ENCODE measurements around the gene TMEM201.
A peak's percentile ranks its signal among the peaks of the same experiment; 100 is the strongest.

TMEM201 gene

GRCh38 chr1:9643351-9644256, 54.9 kb downstream of the TMEM201 start:
- no peaks in the 10 kb centered on the region for H3K9me3 Mint-ChIP-seq
- peak overlapping the region; percentile 30 for H3K4me3 Mint-ChIP-seq
- H3K27me3 Mint-ChIP-seq, result no peaks in the 10 kb centered on the region
- H3K4me1 Mint-ChIP-seq (ENCODE audit: low read depth), result peaks cover 82% of the 10 kb centered on the region
- peaks cover 29% of the 10 kb centered on the region for H3K36me3 Mint-ChIP-seq (ENCODE audit: low read depth)
- peak overlapping the region; percentile 68 for H3K27ac Mint-ChIP-seq

DNA sequence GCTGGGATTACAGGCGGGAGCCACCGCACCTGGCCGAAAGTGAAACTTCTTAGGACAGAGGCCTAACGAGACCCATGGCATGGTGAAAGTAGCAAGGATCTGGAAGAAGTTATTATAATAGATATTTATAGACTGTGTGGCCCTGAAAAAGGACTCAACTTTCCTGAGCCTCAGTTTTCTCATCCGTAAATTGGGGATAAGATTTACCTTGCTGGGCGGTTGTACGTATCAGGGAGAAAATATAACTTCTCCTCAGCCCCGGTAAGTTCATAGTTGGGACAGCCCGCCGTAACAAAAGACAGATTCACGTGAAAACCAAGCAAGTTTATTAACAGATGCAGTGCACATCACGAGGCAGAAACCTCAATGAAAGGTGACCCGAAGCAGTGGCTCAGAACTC, 57.3 kb downstream of the TMEM201 start:
- Mint-ChIP-seq H3K4me3 (no peak overlapping the region), H3K4me1 (ENCODE audit: low read depth) (peaks cover 70% of the 10 kb centered on the region), H3K27ac (peak overlapping the region; percentile 45), H3K27me3 (no peaks in the 10 kb centered on the region), H3K36me3 (ENCODE audit: low read depth) (peaks cover 14% of the 10 kb centered on the region), H3K9me3 (no peaks in the 10 kb centered on the region)

GRCh38 chr1:9648171-9648570, 59.5 kb downstream of the TMEM201 start:
- Mint-ChIP-seq H3K4me3 (no peak overlapping the region), H3K36me3 (ENCODE audit: low read depth) (peaks cover 8% of the 10 kb centered on the region), H3K9me3 (no peaks in the 10 kb centered on the region), H3K27ac (no peak overlapping the region), H3K27me3 (no peaks in the 10 kb centered on the region), H3K4me1 (ENCODE audit: low read depth) (peaks cover 61% of the 10 kb centered on the region)

GRCh38 chr1:9649769-9650168, 61.1 kb downstream of the TMEM201 start:
- H3K4me1 Mint-ChIP-seq (ENCODE audit: low read depth), result peaks cover 61% of the 10 kb centered on the region
- H3K4me3 Mint-ChIP-seq, result no peak overlapping the region
- no peaks in the 10 kb centered on the region for H3K9me3 Mint-ChIP-seq
- no peak overlapping the region for H3K27ac Mint-ChIP-seq
- H3K36me3 Mint-ChIP-seq (ENCODE audit: low read depth), result peaks cover 15% of the 10 kb centered on the region
- H3K27me3 Mint-ChIP-seq, result no peaks in the 10 kb centered on the region

GRCh38 chr1:9651220-9651564, 62.5 kb downstream of the TMEM201 start:
- H3K4me1 Mint-ChIP-seq (ENCODE audit: low read depth), result peaks cover 63% of the 10 kb centered on the region
- H3K9me3 Mint-ChIP-seq, result no peaks in the 10 kb centered on the region

DNA sequence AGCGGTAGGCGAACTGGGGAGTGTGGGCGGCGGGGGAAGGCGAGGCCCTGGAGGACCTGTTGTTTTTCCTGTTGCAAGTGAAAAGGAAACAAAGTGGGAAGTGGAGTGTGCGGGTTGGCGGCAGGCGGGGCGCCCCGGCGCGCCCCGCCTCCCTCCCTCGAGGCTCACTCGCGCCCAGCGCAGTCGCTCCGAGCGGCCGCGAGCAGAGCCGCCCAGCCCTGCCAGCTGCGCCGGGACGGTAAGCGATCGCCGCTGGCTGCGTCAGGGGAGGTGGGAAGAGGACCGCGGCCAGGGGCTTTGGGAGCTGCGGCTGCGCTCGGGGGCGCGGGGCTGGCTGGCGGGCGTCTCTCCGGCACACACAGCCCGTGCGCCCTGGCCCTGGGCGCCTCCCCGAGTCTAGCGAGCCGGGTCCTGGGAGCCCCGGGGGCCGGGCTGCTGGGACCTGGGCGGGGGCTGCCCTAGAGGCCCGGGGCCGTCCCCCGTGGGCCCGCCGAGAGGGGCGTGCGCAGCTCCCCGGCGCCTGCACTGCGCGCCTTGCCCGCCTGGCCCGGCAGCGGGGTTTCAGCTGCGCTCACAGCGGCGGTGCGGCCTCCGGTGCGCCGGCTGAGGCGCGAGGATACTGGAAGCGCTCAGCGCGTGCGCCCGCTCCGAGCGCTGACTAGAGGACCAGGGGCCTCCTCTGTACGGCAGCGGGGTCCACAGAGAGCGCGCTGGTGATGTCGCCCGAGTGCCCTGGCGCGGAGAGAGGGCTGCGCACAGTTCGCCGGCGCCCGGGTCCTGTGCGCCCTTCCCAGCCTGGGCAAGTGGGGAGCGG, 63.1 kb downstream of the TMEM201 start, which contains the start of gene PIK3CD:
Gene PIK3CD (plus strand): TSS at position 167 of the 814 bp plus-strand sequence. CDS start 58,725 bp downstream, outside the sequence.
- Mint-ChIP-seq H3K4me3 (peak within 1 kb of the TSS; percentile 94), H3K27ac (peak within 1 kb of the TSS; percentile 99), H3K27me3 (no peaks in the 10 kb centered on the region), H3K36me3 (ENCODE audit: low read depth) (peaks cover 15% of the 10 kb centered on the region), H3K9me3 (no peaks in the 10 kb centered on the region), H3K4me1 (ENCODE audit: low read depth) (peaks cover 64% of the 10 kb centered on the region)

More at GRCh38 chr1:9651220-9651564, 62.5 kb downstream of the TMEM201 start:
- Mint-ChIP-seq H3K27ac (peak overlapping the region; percentile 97), H3K36me3 (ENCODE audit: low read depth) (peaks cover 15% of the 10 kb centered on the region), H3K27me3 (no peaks in the 10 kb centered on the region), H3K4me3 (peak overlapping the region; percentile 93)

DNA sequence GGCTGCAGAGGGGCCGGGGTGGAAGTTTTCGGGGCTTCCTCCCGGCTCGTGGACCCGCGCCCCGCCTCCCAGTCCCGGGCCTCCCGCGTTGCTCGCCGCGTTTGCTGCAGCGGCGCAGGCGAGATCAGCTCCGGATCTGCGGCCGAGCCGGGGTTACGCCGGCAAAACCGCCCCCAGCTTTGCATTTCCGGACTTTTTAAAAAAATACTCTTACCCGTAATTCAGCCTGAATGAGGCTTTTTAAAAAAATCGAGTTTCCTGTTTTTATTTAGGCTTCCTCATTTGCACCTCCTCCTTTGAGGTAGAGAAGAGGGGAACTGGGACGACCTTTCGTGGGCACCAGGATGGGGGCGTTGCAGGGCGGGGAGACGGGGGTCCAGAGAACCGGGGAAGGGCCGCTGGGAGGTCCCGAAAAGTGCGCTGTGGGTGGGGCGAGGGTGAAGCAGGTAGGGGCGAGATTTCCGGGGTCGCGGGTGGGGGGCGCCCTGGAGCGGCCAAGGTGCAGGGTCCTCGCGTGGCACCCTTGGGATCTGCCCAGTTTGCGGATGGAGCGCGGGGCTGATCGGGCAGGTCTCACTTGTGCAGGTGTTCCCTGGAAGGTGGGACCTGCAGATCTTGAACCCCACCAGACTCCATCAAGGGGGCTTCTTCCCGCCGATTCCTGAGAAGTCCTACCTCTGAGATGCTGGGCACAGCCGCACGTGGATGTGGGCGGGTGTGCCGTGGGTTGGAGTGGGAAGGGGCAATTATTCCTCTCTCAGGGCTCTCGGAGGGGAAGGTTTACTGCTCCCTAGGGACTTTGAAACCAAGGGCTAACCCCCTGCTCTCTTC, 63.9 kb downstream of the TMEM201 start:
- H3K4me1 Mint-ChIP-seq (ENCODE audit: low read depth), result peaks cover 68% of the 10 kb centered on the region
- no peaks in the 10 kb centered on the region for H3K9me3 Mint-ChIP-seq
- peak overlapping the region; percentile 94 for H3K4me3 Mint-ChIP-seq
- H3K27me3 Mint-ChIP-seq, result no peaks in the 10 kb centered on the region
- H3K36me3 Mint-ChIP-seq (ENCODE audit: low read depth), result peaks cover 19% of the 10 kb centered on the region
- peak overlapping the region; percentile 99 for H3K27ac Mint-ChIP-seq

DNA sequence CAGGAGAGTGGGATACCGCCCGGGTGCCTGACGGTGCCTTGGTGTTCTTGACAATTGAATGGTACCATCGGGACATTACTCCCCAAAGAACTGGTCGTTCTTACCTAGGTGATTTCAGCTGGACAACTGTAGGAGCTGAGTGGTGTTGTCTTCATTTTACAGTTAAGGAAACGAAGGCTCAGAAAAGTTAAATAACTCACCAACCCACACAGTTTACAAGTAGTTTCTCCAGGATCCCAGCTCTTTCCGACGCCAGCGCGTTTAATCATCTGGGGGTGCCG, 64.4 kb downstream of the TMEM201 start:
- Mint-ChIP-seq H3K36me3 (ENCODE audit: low read depth) (peaks cover 19% of the 10 kb centered on the region), H3K4me3 (peak overlapping the region; percentile 94)

GRCh38 chr1:9653491-9654050, 64.9 kb downstream of the TMEM201 start:
- peaks cover 70% of the 10 kb centered on the region for H3K4me1 Mint-ChIP-seq (ENCODE audit: low read depth)
- peaks cover 19% of the 10 kb centered on the region for H3K36me3 Mint-ChIP-seq (ENCODE audit: low read depth)
- peak overlapping the region; percentile 99 for H3K27ac Mint-ChIP-seq
- no peaks in the 10 kb centered on the region for H3K9me3 Mint-ChIP-seq
- no peaks in the 10 kb centered on the region for H3K27me3 Mint-ChIP-seq
- peak overlapping the region; percentile 94 for H3K4me3 Mint-ChIP-seq

More for the DNA sequence above, 64.4 kb downstream of the TMEM201 start:
- peaks cover 68% of the 10 kb centered on the region for H3K4me1 Mint-ChIP-seq (ENCODE audit: low read depth)
- peak overlapping the region; percentile 99 for H3K27ac Mint-ChIP-seq
- H3K9me3 Mint-ChIP-seq, result no peaks in the 10 kb centered on the region
- no peaks in the 10 kb centered on the region for H3K27me3 Mint-ChIP-seq

DNA sequence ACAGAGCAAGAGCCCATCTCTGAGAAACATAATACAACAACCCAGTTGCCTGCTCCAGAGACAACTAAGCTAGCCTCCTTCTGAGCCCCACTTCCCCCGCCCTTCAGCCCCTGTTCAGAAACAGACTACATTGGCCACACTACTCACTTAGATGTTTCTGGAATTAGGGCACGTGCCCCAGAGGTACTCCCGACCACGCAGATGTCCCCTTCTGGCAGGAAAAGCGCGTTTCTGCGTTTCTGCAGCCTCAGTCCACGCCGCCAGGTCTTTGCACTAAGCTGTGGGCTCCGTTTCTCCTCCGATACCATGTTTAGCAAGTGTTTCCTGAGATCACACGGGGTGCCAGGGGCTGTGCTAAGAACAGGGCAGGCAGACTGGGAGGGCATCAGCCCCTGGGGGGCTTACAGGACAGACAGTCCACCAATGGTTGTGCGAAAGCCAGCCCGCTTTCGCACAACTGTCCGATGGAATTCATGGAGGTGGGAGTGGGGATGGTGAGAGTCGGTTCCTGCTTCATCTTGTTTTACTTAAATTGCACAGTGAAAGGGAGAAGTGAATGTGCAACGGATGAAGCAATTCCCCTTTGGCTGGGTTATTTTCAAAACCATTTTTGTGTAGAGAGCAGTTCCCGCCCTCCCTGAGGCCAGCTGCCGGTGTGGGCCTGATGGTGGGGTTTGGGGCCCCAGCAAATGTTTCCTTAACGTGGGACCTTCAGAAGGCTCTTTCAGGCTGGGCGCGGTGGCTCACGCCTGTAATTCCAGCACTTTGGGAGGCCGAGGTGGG, 65.5 kb downstream of the TMEM201 start:
- Mint-ChIP-seq H3K27me3 (no peaks in the 10 kb centered on the region), H3K4me3 (peak overlapping the region; percentile 94), H3K4me1 (ENCODE audit: low read depth) (peaks cover 77% of the 10 kb centered on the region), H3K9me3 (no peaks in the 10 kb centered on the region), H3K27ac (peak overlapping the region; percentile 99), H3K36me3 (ENCODE audit: low read depth) (peaks cover 19% of the 10 kb centered on the region)

- H3K27me3 Mint-ChIP-seq, result no peaks in the 10 kb centered on the region
- H3K9me3 Mint-ChIP-seq, result no peaks in the 10 kb centered on the region
- peaks cover 27% of the 10 kb centered on the region for H3K36me3 Mint-ChIP-seq (ENCODE audit: low read depth)
- H3K4me1 Mint-ChIP-seq (ENCODE audit: low read depth), result peaks cover 82% of the 10 kb centered on the region
- peak overlapping the region; percentile 94 for H3K4me3 Mint-ChIP-seq
- peak overlapping the region; percentile 99 for H3K27ac Mint-ChIP-seq
These were observed 66.4 kb downstream of the TMEM201 start for GRCh38 chr1:9654834-9655723.

DNA sequence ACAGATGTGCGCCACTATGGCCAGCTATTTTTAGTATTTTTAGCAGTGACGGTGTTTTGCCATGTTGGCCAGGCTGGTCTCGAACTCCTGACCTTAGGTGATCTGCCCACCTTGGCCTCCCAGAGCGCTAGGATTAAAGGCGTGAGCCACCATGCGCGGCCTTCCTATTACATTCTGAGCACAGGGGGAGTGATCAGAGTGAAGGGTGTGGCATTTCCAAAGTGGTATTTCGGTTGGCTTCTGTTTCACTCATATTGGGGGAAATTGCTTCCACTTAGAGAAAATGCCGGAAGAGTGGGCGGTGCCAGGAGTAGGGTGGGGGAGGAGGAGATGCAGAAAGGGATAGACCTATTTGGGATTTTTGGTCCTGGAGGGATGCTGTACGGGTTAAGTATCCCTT, 67.1 kb downstream of the TMEM201 start:
- Mint-ChIP-seq H3K4me3 (peak overlapping the region; percentile 94), H3K27me3 (no peaks in the 10 kb centered on the region), H3K4me1 (ENCODE audit: low read depth) (peaks cover 82% of the 10 kb centered on the region), H3K9me3 (no peaks in the 10 kb centered on the region), H3K27ac (peak overlapping the region; percentile 99), H3K36me3 (ENCODE audit: low read depth) (peaks cover 34% of the 10 kb centered on the region)

DNA sequence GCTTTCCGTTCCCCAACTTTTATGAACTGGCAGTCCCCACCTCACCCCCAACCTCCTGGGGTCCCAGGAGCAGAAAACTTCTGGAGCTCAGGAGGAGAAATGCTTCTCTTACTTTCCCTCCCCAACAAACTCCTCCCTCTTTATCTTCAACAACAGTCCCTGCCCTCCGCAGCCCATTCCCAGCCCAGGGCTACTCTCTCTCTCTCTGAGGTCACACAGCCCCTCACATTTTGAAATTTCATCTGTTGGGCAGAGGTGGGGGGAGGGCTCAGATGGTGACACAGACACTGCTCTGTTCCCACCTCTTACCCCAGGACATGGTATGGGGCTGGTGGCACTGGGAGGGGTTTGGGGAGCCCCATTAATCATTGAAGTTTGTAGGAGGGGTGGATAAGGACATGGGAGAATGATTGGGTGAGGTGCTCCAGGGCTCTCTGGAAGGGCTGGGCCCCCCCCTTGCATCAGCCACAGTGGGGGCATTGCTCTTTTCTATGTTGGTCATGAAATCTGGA, 68.9 kb downstream of the TMEM201 start:
- Mint-ChIP-seq H3K4me3 (peak overlapping the region; percentile 69), H3K36me3 (ENCODE audit: low read depth) (peaks cover 37% of the 10 kb centered on the region), H3K27me3 (no peaks in the 10 kb centered on the region), H3K4me1 (ENCODE audit: low read depth) (peaks cover 82% of the 10 kb centered on the region), H3K9me3 (no peaks in the 10 kb centered on the region), H3K27ac (peak overlapping the region; percentile 99)
